GM19240 (cell line): ENCODE results near the gene PPP1R3F.
"Not testable (repeated sequence)": the region's sequence is repeated elsewhere in the genome, so short reads cannot be mapped to it uniquely, and the experiment has no call there.

ENCODE experiments used
- DNase-seq: peaks from one replicate; pipeline ENCODE4 v3.0.0; 2011; ENCODE audit warnings: low spot score; ENCODE audit not compliant: insufficient read length

PPP1R3F gene

GRCh38 chrX:49270249-49270921 is 792 bp downstream of the PPP1R3F start:
- DNase-seq = no peak

- no peak for DNase-seq
Measured at GRCh38 chrX:49271341-49271740, 1.7 kb downstream of the PPP1R3F start.

- no peak for DNase-seq
Measured at GRCh38 chrX:49272421-49272820, 2.8 kb downstream of the PPP1R3F start.

GRCh38 chrX:49273181-49273727 is 3.7 kb downstream of the PPP1R3F start:
- no peak for DNase-seq

- DNase-seq = no peak
Measured at GRCh38 chrX:49276207-49276606, 6.6 kb downstream of the PPP1R3F start.

- no peak for DNase-seq
Measured at GRCh38 chrX:49276671-49277534, 7.3 kb downstream of the PPP1R3F start.

- no peak for DNase-seq
Measured at GRCh38 chrX:49277535-49277830, 7.9 kb downstream of the PPP1R3F start.

GRCh38 chrX:49278081-49278480 is 8.5 kb downstream of the PPP1R3F start:
- DNase-seq = no peak

- DNase-seq = no peak
Measured at GRCh38 chrX:49282647-49283011, 13.0 kb downstream of the PPP1R3F start.

GRCh38 chrX:49284212-49284611 is 14.6 kb downstream of the PPP1R3F start:
- DNase-seq = no peak

- no peak for DNase-seq
Measured at GRCh38 chrX:49286136-49286535, 16.5 kb downstream of the PPP1R3F start.

- no peak for DNase-seq
Measured at GRCh38 chrX:49286581-49286980, 17.0 kb downstream of the PPP1R3F start.

- DNase-seq = no peak
Measured at GRCh38 chrX:49287665-49288064, 18.1 kb downstream of the PPP1R3F start.

GRCh38 chrX:49290215-49290614 is 20.6 kb downstream of the PPP1R3F start:
- no peak for DNase-seq

GRCh38 chrX:49291615-49292337 is 22.2 kb downstream of the PPP1R3F start:
- DNase-seq = no peak

GRCh38 chrX:49292400-49293362 is 23.1 kb downstream of the PPP1R3F start:
- DNase-seq = no peak

GRCh38 chrX:49299293-49299692 is 29.7 kb downstream of the PPP1R3F start:
- not testable (repeated sequence) for DNase-seq

- DNase-seq = no peak
Measured at GRCh38 chrX:49300703-49301102, 31.1 kb downstream of the PPP1R3F start.

- no peak for DNase-seq
Measured at GRCh38 chrX:49303346-49303745, 33.8 kb downstream of the PPP1R3F start, which contains the start of gene GAGE10. Gene GAGE10, plus strand, starts transcription at chrX:49303646. Its CDS starts 1,214 bp downstream, at chrX:49304860.

- DNase-seq = not testable (repeated sequence)
Measured at GRCh38 chrX:49307775-49308174, 38.2 kb downstream of the PPP1R3F start.
